ENCODE measurements around the gene RNF157.

DNA sequence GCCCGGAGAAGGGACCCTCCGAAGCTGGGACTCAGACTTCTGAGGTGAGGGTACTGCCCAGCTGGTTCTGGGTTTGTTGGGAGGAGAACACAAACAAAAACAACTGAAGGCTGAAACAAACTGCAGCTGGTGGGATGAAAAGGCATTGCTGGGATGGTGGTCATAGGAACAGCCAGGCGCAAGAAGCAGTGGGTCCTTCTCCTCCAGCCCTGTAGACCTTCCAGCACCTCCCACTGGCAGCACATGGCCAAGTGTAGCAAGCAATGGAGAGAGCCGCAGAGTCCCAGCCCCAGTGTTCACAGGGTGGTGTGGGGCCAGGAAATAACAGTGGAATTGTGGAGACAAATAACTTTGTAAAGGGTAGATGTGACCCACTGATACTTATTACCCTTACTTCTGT, 50.6 kb downstream of the RNF157 start:
- TF ChIP-seq REST (IDR thresholded peaks at IDR 0.05; ENCODE audit: insufficient read depth in 1 of 2, low read depth in 2 of 2, low read length in 1 of 2) (no peak), POLR2AphosphoS5 (IDR thresholded peaks at IDR 0.05; ENCODE audit: low read depth, low read length) (no peak), TCF7L2 (IDR thresholded peaks at IDR 0.05; ENCODE audit: low read depth, low read length) (no peak), SIN3A (IDR thresholded peaks at IDR 0.05; ENCODE audit: borderline replicate concordance, insufficient read depth, low read depth, low read length) (no peak)
- TF ChIP-seq, protein P1, sequence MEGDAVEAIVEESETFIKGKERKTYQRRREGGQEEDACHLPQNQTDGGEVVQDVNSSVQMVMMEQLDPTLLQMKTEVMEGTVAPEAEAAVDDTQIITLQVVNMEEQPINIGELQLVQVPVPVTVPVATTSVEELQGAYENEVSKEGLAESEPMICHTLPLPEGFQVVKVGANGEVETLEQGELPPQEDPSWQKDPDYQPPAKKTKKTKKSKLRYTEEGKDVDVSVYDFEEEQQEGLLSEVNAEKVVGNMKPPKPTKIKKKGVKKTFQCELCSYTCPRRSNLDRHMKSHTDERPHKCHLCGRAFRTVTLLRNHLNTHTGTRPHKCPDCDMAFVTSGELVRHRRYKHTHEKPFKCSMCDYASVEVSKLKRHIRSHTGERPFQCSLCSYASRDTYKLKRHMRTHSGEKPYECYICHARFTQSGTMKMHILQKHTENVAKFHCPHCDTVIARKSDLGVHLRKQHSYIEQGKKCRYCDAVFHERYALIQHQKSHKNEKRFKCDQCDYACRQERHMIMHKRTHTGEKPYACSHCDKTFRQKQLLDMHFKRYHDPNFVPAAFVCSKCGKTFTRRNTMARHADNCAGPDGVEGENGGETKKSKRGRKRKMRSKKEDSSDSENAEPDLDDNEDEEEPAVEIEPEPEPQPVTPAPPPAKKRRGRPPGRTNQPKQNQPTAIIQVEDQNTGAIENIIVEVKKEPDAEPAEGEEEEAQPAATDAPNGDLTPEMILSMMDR (IDR thresholded peaks at IDR 0.05) = no peak

All from Panc1 (cell line).